Activated naive CD8-positive, alpha-beta T cell treated with anti-CD3 and anti-CD28 coated beads for 36 hours (primary cell): Measurements from ENCODE around the gene CLASP2. TPM values are rescaled to one million over a fixed set of nuclear protein-coding genes. Genes with fewer than 3 reads are reported as not detected.
"Not testable (repeated sequence)": the region's sequence is repeated elsewhere in the genome, so short reads cannot be mapped to it uniquely, and the experiment has no call there.

Source experiments
- DNase-seq: peaks from one replicate; pipeline ENCODE4 v3.0.0; 2021
- H3K27ac Mint-ChIP-seq: one replicate; pipeline ENCODE4 v1.8.0; 2022; ENCODE audit warnings: mild to moderate bottlenecking, moderate library complexity, mixed read lengths
- H3K27me3 Mint-ChIP-seq: one replicate; pipeline ENCODE4 v1.8.0; 2022; ENCODE audit warnings: mild to moderate bottlenecking, mixed read lengths
- H3K36me3 Mint-ChIP-seq: one replicate; pipeline ENCODE4 v1.8.0; 2021; ENCODE audit warnings: mild to moderate bottlenecking, mixed read lengths
- H3K4me1 Mint-ChIP-seq: one replicate; pipeline ENCODE4 v1.8.0; 2021; ENCODE audit warnings: mixed read lengths
- H3K4me3 Mint-ChIP-seq: one replicate; pipeline ENCODE4 v1.8.0; 2022; ENCODE audit warnings: mild to moderate bottlenecking, moderate library complexity, mixed read lengths
- H3K9me3 Mint-ChIP-seq: one replicate; pipeline ENCODE4 v1.8.0; 2022; ENCODE audit warnings: mixed read lengths
- total RNA-seq, 2 experiments: library from RNA; stranded (reverse); gene quantifications; one replicate each; pipeline ENCODE4 v1.2.3, GENCODE V29; 2021

The CLASP2 gene
- total RNA-seq, 2 experiments from 2014 or later = 41.2 to 44.2 TPM

DNA sequence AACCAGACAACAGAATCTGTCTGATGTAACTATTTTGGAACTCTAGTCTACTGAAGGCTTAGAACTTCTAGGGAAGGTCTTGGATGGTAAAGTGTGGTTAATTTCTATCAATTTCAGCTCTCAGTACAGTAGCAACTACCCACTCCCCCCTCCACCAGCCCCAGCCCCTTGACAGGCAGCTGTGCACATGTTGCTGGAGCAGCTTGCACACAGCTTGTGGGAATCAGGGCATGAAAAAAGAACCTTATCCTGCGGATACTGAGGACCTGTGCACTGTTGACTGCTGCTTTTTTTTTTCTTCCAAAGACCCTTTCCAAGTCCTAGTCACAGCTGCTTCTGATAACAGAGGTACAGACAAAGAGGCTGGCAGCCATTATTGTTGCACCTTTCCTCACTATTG is 196.3 kb downstream of the CLASP2 start:
- no peaks in the 10 kb centered on the region for H3K27me3 Mint-ChIP-seq
- H3K9me3 Mint-ChIP-seq = peaks cover 9% of the 10 kb centered on the region
- peaks cover 27% of the 10 kb centered on the region for H3K36me3 Mint-ChIP-seq
- H3K4me3 Mint-ChIP-seq = no peak overlapping the region
- no peak for DNase-seq
- no peak overlapping the region for H3K27ac Mint-ChIP-seq
- no peaks in the 10 kb centered on the region for H3K4me1 Mint-ChIP-seq

DNA sequence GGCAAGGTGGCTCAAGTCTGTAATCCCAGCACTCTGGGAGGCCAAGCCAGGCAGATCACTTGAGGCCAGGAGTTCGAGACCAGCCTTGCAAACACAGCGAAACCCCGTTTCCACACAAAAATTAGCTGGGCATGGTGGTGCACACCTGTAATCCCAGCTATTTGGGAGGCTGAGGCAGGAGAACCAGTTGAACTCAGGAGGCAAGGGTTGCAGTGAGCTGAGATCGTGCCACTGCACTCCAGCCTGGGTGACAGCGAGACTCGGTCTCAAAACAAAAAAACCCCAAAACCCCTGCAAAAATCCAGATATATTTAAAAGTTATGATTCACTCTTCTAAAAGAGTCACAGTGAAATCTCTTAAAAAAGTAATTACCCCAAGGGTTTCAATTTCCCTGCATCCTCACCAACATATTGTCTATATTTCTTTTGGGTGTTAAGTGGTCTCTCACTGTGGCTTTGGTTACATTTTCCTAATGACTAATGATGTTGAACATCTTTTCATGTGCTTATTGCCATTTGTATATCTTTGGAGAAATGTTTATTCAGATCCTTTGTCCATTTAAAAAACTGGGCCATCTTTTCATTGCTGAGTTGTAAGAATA is 204.7 kb downstream of the CLASP2 start:
- Mint-ChIP-seq H3K27me3 (no peaks in the 10 kb centered on the region), H3K9me3 (peaks cover 1% of the 10 kb centered on the region), H3K4me3 (no peak overlapping the region), H3K27ac (no peak overlapping the region), H3K4me1 (no peaks in the 10 kb centered on the region), H3K36me3 (peaks cover 35% of the 10 kb centered on the region)
- no peak for DNase-seq

DNA sequence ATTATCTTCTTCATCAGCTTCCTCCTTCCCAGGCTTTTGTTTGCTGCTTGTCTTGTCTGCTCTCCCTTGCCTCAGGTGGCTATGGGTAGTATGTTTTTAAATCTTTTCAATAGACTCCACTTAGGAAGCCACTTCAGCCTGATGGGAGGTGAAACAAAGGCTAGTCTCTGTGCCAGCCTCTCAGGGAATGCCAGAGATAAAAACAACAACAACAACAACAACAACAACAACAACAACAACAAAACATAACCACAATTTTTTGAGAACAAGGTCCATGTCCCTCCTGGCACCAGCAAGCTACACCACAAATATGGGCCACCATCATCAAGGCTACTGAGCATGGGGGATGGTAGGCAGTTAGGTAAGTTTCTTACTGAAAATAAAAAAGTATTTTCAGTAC is 213.0 kb downstream of the CLASP2 start:
- Mint-ChIP-seq H3K27ac (no peak overlapping the region), H3K4me3 (no peak overlapping the region), H3K9me3 (peaks cover 6% of the 10 kb centered on the region), H3K27me3 (no peaks in the 10 kb centered on the region), H3K36me3 (peaks cover 62% of the 10 kb centered on the region), H3K4me1 (no peaks in the 10 kb centered on the region)
- DNase-seq = no peak

DNA sequence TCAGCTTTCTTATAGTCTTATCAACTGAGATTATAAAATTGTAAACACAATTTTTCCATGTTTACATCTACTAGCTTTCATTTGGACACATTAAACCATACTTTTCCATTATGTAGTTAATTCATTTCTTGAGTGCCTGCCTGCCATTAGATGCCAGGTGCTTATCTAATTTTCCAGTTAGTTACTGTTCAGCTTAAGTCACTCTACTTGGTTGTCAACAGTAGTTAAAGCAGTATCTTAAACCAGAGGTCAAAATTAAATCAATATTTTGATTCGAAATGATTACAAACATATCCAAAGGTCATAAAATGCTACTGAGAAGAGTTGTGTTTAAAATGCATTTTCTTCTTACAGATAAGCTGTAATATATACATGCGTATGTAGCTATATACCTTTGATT is 221.6 kb downstream of the CLASP2 start:
- no peak overlapping the region for H3K27ac Mint-ChIP-seq
- no peaks in the 10 kb centered on the region for H3K27me3 Mint-ChIP-seq
- H3K36me3 Mint-ChIP-seq = peaks cover 28% of the 10 kb centered on the region

GRCh38 chr3:33491721-33492120 is 226.3 kb downstream of the CLASP2 start:
- Mint-ChIP-seq H3K27ac (no peak overlapping the region), H3K4me3 (no peak overlapping the region), H3K9me3 (no peaks in the 10 kb centered on the region), H3K27me3 (no peaks in the 10 kb centered on the region), H3K36me3 (peaks cover 4% of the 10 kb centered on the region), H3K4me1 (no peaks in the 10 kb centered on the region)
- no peak for DNase-seq

More for the DNA sequence above, 221.6 kb downstream of the CLASP2 start:
- no peak for DNase-seq
- Mint-ChIP-seq H3K4me3 (no peak overlapping the region), H3K9me3 (peaks cover 6% of the 10 kb centered on the region), H3K4me1 (no peaks in the 10 kb centered on the region)

GRCh38 chr3:33490641-33491241 is 227.3 kb downstream of the CLASP2 start:
- DNase-seq = no peak
- H3K27ac Mint-ChIP-seq = no peak overlapping the region
- H3K36me3 Mint-ChIP-seq = peaks cover 4% of the 10 kb centered on the region
- no peaks in the 10 kb centered on the region for H3K9me3 Mint-ChIP-seq
- H3K4me1 Mint-ChIP-seq = no peaks in the 10 kb centered on the region
- no peaks in the 10 kb centered on the region for H3K27me3 Mint-ChIP-seq
- H3K4me3 Mint-ChIP-seq = no peak overlapping the region

GRCh38 chr3:33488683-33489082 is 229.4 kb downstream of the CLASP2 start:
- no peak overlapping the region for H3K4me3 Mint-ChIP-seq
- DNase-seq = no peak

DNA sequence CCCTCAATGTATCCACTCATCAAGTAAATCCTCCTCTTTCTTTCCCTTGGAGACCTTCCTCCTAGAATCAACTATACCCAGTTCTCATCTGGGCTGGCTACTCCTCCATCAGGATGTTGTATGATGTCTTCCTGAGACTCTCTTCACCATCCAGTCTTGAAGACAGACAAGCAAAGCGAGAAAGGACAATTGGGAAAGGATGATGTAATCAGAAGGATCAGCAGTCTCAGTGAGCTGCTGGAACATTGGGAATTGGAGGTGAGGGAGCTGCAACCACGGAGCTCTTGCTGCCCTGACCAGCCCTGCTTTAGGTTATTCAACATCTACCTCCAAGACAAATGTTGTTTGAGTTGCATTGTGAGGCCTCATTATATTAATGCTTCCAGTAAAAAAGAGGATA is 229.8 kb downstream of the CLASP2 start:
- no peak overlapping the region for H3K4me3 Mint-ChIP-seq
- no peak overlapping the region for H3K27ac Mint-ChIP-seq
- no peak for DNase-seq
- peaks cover 4% of the 10 kb centered on the region for H3K36me3 Mint-ChIP-seq
- H3K4me1 Mint-ChIP-seq = no peaks in the 10 kb centered on the region
- no peaks in the 10 kb centered on the region for H3K9me3 Mint-ChIP-seq
- no peaks in the 10 kb centered on the region for H3K27me3 Mint-ChIP-seq

More at GRCh38 chr3:33488683-33489082, 229.4 kb downstream of the CLASP2 start:
- Mint-ChIP-seq H3K27ac (no peak overlapping the region), H3K27me3 (no peaks in the 10 kb centered on the region), H3K9me3 (no peaks in the 10 kb centered on the region), H3K36me3 (peaks cover 4% of the 10 kb centered on the region), H3K4me1 (no peaks in the 10 kb centered on the region)

DNA sequence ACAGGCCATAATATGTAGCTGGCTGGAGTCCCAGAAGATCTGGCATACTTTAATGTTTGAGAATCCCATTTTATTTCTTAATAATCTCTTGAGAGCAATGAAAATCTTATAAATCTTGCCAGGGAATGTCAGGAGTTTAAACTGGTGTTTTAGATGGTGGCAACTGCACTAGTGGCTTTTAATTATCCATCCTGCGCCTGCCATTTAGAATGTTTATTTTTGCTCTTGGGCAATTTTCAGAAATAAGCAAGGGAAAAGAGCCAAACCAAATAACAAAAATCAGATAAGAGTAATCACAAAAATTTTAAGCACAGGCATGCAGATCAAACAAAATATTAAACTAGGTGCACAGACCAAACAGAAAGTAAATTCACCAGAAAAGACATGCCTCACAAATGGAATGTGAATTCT is 235.9 kb downstream of the CLASP2 start:
- Mint-ChIP-seq H3K27me3 (no peaks in the 10 kb centered on the region), H3K4me1 (no peaks in the 10 kb centered on the region), H3K4me3 (no peak overlapping the region), H3K36me3 (peaks cover 2% of the 10 kb centered on the region), H3K9me3 (peaks cover 3% of the 10 kb centered on the region), H3K27ac (no peak overlapping the region)
- no peak for DNase-seq

- H3K4me3 Mint-ChIP-seq = no peak overlapping the region
- H3K9me3 Mint-ChIP-seq = no peaks in the 10 kb centered on the region
- no peaks in the 10 kb centered on the region for H3K36me3 Mint-ChIP-seq
- H3K4me1 Mint-ChIP-seq = no peaks in the 10 kb centered on the region
- DNase-seq = no peak
- H3K27ac Mint-ChIP-seq = no peak overlapping the region
- H3K27me3 Mint-ChIP-seq = no peaks in the 10 kb centered on the region
Observed at GRCh38 chr3:33474896-33475295, 243.2 kb downstream of the CLASP2 start.

DNA sequence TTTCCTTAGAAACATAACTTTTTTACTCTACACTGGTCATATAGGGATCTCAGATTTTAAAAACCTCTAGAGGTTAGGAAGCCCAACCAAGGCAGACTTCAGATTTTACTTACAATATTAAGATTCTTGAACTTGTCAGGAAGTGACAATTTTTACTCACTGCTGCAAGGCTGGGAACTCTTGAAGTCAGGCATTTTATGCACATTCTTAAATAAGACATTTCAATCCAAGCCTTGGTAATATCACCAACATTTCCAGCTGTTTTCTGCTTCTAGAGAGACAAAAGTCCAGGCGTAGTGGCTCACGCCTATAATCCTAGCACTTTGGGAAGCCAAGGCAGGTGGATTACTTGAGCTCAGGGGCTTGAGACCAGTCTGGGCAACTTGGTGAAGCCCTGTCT is 244.2 kb downstream of the CLASP2 start:
- Mint-ChIP-seq H3K36me3 (no peaks in the 10 kb centered on the region), H3K27ac (no peak overlapping the region), H3K4me1 (no peaks in the 10 kb centered on the region), H3K4me3 (no peak overlapping the region), H3K9me3 (no peaks in the 10 kb centered on the region), H3K27me3 (no peaks in the 10 kb centered on the region)
- no peak for DNase-seq

GRCh38 chr3:33467786-33468185 is 250.3 kb downstream of the CLASP2 start:
- no peaks in the 10 kb centered on the region for H3K4me1 Mint-ChIP-seq
- no peaks in the 10 kb centered on the region for H3K27me3 Mint-ChIP-seq
- no peak overlapping the region for H3K27ac Mint-ChIP-seq
- no peak for DNase-seq
- no peak overlapping the region for H3K4me3 Mint-ChIP-seq
- peaks cover 21% of the 10 kb centered on the region for H3K36me3 Mint-ChIP-seq
- H3K9me3 Mint-ChIP-seq = no peaks in the 10 kb centered on the region

GRCh38 chr3:33461097-33461496 is 257.0 kb downstream of the CLASP2 start:
- no peak for DNase-seq
- no peaks in the 10 kb centered on the region for H3K4me1 Mint-ChIP-seq
- peaks cover 10% of the 10 kb centered on the region for H3K9me3 Mint-ChIP-seq
- no peak overlapping the region for H3K4me3 Mint-ChIP-seq
- H3K27me3 Mint-ChIP-seq = no peaks in the 10 kb centered on the region
- peaks cover 24% of the 10 kb centered on the region for H3K36me3 Mint-ChIP-seq
- no peak overlapping the region for H3K27ac Mint-ChIP-seq

- not testable (repeated sequence) for H3K27ac Mint-ChIP-seq, H3K4me1 Mint-ChIP-seq, H3K27me3 Mint-ChIP-seq, H3K4me3 Mint-ChIP-seq, DNase-seq
- Mint-ChIP-seq H3K36me3 (peaks cover 28% of the 10 kb centered on the region), H3K9me3 (peaks cover 13% of the 10 kb centered on the region)
Observed at GRCh38 chr3:33459577-33459976, 258.5 kb downstream of the CLASP2 start.

GRCh38 chr3:33458446-33458845 is 259.6 kb downstream of the CLASP2 start:
- peaks cover 21% of the 10 kb centered on the region for H3K9me3 Mint-ChIP-seq
- H3K4me3 Mint-ChIP-seq = no peak overlapping the region
- H3K36me3 Mint-ChIP-seq = peaks cover 35% of the 10 kb centered on the region
- no peak overlapping the region for H3K27ac Mint-ChIP-seq
- H3K4me1 Mint-ChIP-seq = no peaks in the 10 kb centered on the region
- no peak for DNase-seq
- no peaks in the 10 kb centered on the region for H3K27me3 Mint-ChIP-seq

- Mint-ChIP-seq H3K27ac (no peak overlapping the region), H3K9me3 (peaks cover 20% of the 10 kb centered on the region), H3K36me3 (peaks cover 25% of the 10 kb centered on the region), H3K4me1 (no peaks in the 10 kb centered on the region), H3K27me3 (no peaks in the 10 kb centered on the region), H3K4me3 (no peak overlapping the region)
- DNase-seq = no peak
Observed at GRCh38 chr3:33456756-33457155, 261.3 kb downstream of the CLASP2 start.
